HG03571 (cell line): Measurements from ENCODE around the gene CD244.
A peak's percentile ranks its signal among the peaks of the same experiment; 100 is the strongest.
"Not testable (repeated sequence)": the region's sequence is repeated elsewhere in the genome, so short reads cannot be mapped to it uniquely, and the experiment has no call there.

Experiments used
- ATAC-seq: cut with Tn5 transposase; IDR thresholded peaks from one replicate; pipeline ENCODE4 v1.9.1; 2021; ENCODE audit not compliant: unreplicated experiment

Gene CD244, protein sequence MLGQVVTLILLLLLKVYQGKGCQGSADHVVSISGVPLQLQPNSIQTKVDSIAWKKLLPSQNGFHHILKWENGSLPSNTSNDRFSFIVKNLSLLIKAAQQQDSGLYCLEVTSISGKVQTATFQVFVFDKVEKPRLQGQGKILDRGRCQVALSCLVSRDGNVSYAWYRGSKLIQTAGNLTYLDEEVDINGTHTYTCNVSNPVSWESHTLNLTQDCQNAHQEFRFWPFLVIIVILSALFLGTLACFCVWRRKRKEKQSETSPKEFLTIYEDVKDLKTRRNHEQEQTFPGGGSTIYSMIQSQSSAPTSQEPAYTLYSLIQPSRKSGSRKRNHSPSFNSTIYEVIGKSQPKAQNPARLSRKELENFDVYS

DNA sequence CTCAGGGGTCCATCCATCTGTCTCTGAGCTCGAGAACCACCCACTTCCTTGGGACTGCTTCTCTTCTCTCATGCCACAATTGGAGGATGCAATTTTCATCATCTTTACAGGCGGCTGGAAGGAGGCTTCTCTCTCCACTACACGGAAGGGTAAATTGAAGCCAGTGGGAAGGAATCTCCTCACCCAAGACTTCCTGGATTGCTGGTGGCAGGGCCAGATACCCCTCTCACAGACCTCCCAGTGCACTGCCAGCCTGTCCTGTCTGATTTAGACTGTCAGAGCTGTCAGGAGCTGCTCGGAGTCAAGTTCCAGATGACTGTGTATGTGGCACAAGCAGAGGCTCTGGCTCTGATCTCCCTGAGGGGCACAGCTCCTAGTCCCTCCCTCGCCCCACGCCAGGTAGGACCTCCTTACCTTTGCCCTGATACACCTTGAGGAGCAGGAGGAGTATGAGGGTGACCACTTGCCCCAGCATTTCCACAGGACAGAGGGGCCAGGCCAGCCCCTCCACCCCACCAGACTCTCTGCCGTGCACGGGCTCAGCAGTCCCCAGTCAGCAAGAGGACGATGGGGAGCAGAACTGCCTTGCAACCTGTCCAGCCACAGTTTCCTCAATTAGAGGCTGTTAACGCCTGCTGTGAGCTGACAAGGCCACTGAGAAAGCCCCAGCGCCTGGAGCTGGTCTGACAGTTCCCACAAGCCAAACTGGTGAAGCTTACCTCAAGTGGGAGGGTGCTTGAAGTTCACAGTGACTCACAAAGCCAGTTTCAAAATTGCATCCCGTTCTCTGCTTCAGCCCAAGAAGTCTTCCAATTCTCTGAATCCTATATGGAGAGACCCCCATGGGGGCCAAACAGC lies at the start of gene CD244:
Gene CD244 (minus strand): TSS at position 685 of the 858 bp plus-strand sequence. CDS start 210 bp downstream, at position 475.
- ATAC-seq = peak; percentile 82

- no peak for ATAC-seq
These were observed 49.2 kb upstream of the CD244 start for GRCh38 chr1:160911925-160912324.

DNA sequence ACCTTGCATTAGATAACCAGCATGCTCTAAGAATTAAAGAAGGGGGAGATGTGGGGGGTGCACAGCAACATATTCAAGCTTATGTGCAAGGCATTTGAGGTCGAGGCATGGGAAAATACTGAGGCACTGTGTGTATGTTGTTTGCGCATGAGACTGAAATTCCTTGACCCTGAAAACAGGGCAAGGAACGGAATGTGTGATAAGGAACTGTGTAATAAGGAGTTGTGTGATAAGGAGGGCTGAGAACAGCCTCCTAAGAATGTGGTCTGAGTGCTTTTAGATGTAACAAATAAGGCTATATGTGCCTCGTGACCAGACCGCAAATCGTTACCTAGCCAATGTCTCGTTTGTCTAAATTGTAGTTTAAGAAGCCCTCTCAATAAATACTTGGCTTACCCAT lies 48.8 kb upstream of the CD244 start:
- no peak for ATAC-seq

DNA sequence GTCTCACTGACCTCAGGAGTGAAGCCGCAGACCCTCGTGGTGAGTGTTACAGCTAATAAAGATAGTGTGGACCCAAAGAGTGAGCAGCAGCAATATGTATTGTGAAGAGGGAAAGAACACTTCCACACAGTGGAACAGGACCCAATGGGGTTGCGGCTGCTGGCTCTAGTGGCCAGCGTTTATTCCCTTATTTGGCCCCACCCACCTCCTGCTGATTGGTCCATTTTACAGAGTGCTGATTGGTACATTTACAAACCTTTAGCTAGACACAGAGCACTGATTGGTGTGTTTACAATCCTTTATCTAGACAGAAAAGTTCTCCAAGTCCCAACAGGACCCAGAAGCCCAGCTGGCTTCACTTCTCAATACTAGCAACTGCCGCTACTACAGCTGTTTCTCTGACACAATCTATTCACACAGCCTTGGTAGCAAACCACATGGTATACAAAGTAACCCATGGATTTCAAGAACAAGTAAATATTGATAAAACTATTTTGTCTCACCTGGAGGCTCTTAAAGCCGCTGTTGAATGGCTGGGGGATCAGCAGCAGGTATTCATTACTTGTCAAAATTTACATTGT lies 47.6 kb upstream of the CD244 start:
- no peak for ATAC-seq

DNA sequence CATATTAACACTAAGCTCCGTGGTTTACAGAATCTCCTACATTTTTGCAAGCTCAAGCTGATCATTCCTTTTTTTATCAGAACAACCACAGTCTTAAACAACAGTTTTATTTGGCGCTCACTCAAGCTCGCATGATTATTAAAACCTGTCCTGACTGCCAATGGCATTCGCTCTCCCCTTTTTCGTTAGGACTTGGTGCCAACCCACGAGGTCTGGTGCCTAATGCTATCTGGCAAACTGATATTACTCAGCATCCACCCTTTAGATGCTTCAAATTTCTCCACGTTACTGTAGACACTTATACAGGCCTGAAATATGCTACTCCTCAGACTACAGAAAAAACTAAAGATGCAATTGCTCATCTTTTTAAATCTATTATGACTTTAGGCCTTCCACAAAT lies 45.3 kb upstream of the CD244 start:
- no peak for ATAC-seq

DNA sequence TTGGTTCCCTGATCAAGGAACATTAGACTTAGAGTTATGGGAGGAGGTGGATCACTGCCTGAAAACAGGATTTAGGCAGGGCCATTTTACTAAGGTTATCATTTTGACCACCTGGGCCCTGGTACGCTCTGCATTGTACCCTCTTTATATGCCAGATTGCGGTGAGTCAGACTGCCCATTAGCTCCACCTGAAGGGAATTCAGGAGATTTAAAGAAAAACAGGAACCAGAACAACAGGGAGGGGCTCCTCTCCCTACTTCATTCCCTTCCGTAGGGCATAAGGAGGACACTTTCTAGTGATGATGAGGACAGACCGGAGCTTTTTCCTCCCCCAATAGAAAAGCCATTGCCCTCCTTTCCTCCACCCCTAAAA lies 42.9 kb upstream of the CD244 start:
- no peak for ATAC-seq

- ATAC-seq = no peak
These were observed 42.3 kb upstream of the CD244 start for GRCh38 chr1:160904783-160905616.

DNA sequence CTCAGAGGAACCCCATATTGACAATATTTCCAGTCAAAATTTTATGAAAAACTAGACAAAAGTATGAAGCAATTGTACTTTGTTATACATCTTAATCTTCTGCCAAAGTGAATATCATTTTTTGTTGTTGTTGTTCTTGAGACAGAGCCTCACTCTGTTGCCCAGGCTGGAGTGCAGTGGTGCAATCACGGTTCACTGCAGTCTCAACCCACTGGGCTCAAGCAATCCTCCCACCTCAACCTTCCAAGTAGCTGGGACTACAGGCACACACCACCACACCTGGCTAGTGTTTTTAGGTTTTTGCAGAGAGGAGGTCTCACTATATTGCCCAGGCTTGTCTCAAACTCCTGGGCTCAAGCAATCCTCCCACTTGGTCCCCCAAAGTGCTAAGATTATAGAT lies 39.6 kb upstream of the CD244 start:
- ATAC-seq = not testable (repeated sequence)

DNA sequence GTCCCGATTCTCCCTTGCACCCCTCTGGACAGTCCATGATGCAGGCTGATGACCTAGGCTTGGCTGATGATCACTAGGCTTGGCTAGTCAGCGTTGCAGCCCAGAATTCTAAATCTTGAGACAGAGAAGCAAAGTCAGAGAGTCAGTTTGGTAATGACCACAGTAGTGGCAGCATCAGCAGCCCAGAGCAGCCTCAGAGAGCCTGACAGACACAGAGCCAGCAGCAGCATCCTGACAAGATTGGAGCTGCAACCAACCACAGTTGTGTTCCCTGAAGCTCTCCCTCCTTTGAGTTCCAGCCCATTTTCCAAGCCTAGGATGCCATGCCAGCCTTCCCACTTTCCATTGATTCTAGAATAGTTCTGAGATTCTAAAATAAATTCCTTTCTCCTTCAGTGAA lies 39.1 kb upstream of the CD244 start:
- no peak for ATAC-seq

DNA sequence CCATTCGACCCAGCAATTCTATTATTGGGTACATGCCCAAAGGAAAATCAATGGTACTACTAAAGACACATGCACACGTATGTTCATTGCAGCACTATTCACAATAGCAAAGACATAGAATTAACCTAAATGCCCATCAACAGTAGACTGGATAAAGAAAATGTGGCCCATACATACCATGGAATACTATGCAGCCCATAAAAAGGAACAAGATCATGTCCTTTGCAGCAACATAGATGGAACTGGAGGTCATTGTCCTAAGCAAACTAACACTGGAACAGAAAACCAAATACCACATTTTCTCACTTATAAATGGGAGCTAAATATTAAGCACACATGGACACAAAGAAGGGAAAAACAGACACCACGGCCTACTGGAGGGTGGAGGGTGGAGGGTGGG lies 38.0 kb upstream of the CD244 start:
- not testable (repeated sequence) for ATAC-seq

DNA sequence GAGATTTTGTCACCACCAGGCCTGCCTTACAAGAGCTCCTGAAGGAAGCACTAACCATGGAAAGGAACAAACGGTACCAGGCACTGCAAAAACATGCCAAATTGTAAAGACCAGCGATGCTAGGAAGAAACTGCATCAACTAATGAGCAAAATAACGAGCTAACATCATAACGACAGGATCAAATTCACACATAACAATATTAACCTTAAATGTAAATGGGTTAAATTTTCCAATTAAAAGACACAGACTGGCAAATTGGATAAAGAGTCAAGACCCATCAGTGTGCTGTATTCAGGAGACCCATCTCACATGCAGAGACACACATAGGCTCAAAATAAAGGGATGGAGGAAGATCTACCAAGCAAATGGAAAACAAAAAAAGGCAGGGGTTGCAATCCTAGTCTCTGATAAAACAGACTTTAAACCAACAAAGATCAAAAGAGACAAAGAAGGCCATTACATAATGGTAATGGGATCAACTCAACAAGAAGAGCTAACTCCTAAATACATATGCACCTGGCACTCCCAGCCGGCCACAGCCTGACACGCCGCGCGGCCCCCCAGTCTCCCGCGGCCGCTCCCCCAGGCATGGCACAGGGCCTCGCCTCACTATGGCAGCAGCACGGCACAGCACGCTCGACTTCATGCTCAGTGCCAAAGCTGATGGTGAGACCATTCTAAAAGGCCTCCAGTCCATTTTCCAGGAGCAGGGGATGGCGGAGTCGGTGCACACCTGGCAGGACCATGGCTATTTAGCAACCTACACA lies 31.9 kb upstream of the CD244 start:
- ATAC-seq = not testable (repeated sequence)

DNA sequence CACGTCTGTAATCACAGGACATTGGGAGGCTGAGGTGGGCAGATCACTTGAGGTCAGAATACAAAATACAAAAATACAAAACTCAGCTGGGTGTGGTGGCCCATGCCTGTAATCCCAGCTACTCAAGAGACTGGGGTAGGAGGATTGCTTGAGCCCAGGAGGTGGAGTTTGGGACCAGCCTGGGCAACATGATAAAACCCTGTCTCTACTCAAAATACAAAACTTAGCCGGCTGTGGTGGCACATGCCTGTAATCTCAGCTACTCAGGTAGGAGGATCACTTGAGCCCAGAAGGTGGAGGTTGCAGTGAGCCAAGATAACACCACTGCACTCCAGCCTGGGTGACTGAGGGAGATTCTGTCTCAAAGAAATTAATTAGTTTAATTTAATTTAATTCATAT lies 28.8 kb upstream of the CD244 start:
- no peak for ATAC-seq

GRCh38 chr1:160888926-160889325 lies 26.2 kb upstream of the CD244 start:
- no peak for ATAC-seq

GRCh38 chr1:160887071-160887470 lies 24.4 kb upstream of the CD244 start:
- no peak for ATAC-seq

DNA sequence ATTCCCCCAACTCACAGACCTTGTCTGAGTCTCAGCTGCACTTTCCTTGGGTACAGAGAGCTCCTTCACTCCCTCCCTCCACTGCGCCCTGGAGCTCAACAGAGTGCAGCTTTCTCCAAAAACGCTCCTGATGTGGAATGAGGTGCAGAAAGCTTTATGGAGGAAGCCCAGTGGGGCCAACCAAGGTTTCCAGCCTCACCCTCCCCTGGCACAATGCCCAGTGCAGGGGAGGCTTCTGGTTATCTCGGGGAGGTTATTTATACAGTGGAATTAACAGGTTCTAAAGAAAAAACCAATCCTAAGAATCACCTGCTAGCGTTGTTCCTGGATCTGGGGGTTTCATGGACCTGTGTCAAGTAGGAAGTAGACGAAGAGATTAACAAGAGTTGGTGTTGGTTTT lies 22.4 kb upstream of the CD244 start, which contains the start of gene ITLN1:
Gene ITLN1 (minus strand): TSS at position 139 of the 400 bp plus-strand sequence. CDS start 303 bp downstream, outside the sequence.
- no peak for ATAC-seq

- no peak for ATAC-seq
These were observed 21.9 kb upstream of the CD244 start for GRCh38 chr1:160884579-160884978.

DNA sequence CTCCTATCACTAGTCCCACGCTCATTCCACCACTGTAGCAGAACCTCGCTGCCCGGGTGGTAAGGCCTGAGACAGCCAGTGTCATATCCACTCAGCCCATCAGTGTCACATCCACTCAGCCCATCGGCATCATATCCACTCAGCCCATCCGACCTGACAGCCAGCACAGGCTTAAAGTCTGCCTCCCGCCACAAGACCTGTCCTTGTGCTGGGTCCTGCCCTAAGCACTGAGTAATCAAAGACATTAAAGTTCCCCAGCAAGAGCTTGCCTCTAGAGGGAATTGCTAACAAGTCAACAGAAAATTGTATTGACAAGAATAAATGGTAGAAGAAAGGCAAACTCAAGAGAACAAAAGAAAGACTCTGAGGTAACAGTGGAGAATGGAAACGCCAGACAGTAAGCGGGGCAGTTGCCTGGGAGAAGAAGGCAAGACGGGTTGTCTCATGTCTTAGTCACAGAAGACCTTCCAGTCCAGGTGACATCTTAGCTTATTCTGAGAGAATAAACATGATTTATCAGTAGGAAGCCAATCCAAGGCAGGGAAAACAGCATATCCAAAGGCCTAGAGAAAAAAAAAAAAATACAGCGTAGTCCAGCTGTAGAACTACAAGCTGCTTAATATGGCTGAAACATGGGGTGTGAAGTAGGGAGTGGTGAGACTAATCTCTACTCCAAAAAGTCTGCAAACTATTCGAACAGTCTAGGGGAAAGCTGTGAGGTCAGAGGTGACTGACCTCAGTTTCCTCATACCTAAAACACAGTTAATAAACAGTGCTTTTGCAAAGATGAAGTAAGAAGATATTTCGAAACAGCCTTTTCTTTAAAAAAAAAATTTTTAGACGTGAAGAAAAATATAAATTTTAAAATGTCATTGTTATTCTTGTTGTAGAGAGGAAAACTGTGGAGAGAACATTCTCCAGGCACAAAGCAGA lies 21.2 kb upstream of the CD244 start:
- ATAC-seq = no peak

DNA sequence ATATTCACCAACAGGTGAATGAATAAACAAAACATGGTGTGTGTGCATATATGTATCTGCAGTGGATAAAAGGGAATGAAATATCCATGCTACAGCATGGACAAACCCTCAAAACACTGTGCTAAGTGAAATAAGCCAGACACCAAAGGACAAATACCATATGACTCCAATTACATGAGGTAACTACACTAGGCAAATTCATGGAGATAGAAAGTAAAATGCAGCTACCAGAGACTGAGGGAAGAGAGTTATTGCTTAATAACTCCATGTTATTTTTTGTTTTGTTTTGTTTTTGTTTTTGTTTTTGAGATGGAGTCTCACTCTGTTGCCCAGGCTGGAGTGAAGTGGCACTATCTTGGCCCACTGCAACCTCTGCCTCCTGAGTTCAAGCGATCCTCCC lies 19.9 kb upstream of the CD244 start:
- ATAC-seq = no peak

DNA sequence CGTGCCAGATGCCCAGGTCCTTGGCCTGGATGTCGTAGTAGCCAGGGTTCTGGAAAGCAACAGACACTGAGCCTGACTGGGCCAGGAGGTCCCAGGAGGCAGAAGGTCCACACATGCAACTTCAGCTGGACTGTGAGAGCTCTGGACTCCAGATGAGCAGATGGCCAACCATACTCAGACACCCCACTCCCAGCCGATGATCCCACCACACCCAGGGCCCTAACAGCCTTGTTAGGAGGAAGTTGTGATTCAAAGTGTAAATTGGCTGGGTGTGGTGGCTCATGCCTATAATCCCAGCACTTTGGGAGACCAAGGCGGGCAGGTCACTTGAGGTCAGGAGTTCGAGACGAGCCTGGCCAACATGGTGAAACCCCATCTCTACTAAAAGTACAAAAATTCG lies 18.6 kb upstream of the CD244 start:
- ATAC-seq = not testable (repeated sequence)
